ENCODE data around the gene ENG.

The ENG gene

DNA sequence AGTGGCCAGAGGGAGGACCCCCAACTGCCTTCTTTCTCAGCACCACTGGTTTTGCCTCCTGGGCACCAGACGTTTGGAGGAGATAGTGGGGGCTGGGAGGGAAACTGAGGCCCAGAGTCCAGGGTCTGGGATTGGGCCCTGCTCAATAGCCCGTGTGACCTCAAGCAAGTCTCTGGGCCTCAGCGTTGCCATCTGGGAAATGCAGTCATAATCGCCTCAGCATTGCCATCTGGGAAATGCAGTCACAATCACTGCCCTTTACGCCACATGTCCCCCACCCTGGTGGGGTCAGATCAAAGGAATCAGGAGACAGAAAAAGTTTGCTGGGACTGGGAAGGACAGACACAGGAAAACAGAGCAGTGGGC is 77.6 kb downstream of the ENG start:
- no peak for DNase-seq (ENCODE audit: low read depth in 2 of 2)

DNA sequence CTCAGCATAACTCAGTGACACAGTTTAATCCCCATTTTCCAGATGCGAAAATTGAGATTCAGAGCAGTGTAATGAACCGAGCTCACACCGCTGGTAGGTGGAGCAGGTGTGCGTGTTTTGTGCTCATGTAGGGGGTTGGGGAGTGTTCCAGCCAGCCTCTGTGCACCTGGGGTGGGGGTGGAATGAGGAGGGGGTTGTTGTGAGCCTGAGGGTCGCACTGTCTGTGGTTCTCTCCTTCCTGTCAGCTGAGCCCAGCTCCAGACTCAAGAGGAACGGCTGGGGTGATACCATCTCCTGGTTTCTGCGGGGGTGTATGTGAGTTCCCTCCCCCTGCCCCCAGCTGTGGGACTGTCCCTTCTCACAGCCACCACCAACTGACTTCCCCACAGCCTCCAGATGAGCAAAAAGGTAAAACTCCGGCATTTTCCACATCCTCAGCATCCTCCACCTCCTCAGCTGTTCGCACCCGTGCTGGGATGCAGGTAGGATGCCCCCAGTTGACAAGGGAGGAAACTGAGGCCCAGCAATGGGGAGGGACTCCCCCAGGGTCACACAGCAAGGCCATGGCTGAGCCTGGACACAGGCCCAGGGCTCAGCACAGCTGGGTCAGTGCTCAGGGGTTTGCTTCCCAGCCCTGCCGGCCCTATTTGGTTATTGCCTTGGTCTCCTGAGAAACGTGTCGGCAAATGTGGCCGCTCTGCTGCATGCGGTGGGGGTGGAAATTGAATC is 78.1 kb downstream of the ENG start:
- peak; percentile 37 to 56 for DNase-seq (ENCODE audit: low read depth in 2 of 2)

DNA sequence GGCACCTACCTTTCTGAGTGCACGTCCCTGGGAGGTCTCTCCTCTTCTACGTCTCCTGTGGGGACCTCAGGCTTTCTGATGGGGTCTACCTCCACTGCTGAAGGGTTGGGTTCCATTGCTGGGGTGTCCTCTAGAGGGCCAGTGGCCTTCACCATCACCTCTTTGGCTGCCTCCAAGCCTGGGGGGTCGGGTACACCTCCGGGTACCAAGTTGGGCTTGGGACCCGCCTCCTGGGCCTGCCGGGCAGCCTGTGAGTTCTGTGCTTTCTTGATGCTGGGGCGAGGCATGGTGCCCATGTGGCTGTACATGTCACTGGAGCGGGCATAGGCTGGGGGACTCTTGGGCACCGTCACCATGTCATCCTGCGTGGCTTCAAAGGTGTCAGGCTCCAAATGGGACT is 80.5 kb downstream of the ENG start:
- DNase-seq (ENCODE audit: low read depth in 2 of 2): no peak

DNA sequence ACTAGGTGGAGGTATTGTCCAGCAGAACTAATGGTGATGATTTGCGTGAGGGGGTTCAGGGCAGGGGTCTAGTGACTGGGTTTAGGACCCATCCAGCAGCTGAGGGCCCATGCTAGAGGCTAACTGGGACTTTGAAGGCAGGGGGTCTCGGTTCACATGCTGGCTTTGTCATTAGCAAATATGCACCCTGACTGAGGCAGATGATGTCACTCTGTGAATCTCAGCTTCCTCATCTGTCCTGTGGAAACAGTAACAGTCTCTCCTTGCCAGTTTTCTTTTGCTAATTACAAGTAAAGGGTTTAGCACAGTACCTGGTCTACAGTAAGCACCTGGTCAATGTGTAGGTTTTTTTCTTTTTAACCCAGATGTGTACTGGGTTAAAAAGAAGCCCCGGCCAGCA is 81.2 kb downstream of the ENG start:
- no peak for DNase-seq (ENCODE audit: low read depth in 2 of 2)

DNA sequence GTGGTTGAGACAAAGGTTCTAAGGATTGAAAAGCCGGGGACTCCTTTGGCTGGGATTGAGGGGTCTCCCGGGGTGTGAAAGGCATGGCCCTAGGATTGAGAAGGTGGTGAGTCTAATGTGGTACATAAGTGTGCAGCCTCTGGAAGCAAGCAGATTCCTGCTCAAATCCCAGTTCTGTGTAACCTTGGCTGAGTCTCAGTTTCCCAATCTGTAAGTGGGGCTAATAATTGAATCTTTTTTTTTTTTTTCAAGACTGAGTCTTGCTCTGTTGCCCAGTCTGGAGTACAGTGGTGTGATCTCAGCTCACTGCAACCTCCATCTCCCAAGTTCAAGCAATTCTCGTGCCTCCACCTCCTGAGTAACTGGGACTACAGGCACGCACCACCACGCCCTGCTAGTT is 81.9 kb downstream of the ENG start:
- no peak for DNase-seq (ENCODE audit: low read depth in 2 of 2)

DNA sequence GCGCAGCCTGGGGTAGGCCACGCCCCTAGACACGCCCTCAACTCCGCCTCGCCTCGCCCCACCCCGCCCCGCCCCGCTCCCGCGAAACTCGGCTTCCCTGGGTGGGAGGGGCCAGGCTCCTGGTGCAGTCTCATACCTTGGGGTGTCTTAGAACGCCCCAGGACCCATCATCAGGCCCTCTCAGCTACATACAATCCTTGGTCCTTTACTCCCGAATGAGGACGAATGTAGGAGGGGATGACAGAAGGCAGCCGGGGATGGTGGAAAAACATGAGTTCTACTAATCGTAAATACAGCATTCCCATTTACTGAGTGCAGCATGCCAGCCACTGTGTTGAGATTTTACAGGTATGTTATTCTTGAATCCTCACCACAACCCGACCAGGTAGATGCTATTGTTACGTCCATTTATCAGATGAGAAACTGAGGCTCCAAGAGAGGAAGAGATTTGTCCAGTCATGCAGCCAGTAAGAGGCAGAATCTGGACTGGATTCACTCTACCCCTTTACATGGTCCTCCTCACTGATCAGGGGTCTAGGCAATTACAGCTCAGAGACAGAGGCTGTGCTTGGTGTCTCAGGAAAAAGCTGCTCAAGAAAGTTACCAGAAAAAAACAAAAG is 82.8 kb downstream of the ENG start:
- no peak for DNase-seq (ENCODE audit: low read depth in 2 of 2)

DNA sequence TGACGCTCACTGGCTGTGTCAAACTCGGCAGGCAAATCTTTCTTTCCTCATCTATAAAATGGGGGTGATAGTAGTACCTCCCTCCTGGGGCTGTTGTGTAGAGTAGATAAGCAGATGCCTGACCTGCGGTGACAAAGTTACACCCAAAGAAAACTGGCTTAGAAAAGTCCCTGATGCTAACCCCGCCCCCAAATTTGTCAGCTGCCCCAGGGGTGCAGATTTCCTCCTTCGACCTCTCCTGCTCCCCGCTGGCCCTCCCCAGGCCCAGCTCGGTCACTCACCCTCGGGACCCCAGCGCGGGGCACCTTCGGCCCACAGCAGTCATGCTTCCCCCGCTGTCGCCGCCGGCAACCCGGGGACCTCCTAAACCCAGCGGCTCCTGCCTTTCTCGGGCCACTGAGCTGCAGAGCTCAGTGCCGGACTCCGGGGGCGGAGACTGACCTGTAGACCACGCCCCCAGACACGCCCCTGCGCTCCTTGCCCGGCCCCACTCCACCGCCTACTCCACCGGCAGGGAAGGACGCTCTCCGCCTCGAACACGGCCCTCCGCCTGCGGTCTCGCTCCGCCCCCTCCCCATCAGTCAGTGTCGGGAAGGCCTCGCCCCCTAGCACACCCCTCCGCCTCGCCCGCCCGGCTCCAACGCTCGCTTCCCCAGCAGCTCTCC is 83.4 kb downstream of the ENG start:
- peak; percentile 84 to 88 for DNase-seq (ENCODE audit: low read depth in 2 of 2)

DNA sequence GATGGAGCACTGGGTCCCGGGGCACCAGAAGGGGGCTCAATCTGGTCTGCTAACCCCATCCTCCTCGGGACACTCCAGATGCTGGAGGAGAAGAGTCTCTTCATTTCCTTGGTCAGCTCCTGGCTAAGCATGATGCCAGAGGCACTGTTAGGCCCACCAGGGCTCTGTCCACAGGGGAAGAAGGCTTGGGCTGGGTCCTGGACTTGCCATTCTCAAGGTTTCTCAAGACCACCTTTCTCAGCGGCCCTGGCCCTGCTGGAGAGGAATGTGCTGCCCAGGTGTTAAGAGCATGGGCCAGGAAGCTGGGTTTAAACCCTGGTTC is 83.9 kb downstream of the ENG start:
- no peak for DNase-seq (ENCODE audit: low read depth in 2 of 2)

DNA sequence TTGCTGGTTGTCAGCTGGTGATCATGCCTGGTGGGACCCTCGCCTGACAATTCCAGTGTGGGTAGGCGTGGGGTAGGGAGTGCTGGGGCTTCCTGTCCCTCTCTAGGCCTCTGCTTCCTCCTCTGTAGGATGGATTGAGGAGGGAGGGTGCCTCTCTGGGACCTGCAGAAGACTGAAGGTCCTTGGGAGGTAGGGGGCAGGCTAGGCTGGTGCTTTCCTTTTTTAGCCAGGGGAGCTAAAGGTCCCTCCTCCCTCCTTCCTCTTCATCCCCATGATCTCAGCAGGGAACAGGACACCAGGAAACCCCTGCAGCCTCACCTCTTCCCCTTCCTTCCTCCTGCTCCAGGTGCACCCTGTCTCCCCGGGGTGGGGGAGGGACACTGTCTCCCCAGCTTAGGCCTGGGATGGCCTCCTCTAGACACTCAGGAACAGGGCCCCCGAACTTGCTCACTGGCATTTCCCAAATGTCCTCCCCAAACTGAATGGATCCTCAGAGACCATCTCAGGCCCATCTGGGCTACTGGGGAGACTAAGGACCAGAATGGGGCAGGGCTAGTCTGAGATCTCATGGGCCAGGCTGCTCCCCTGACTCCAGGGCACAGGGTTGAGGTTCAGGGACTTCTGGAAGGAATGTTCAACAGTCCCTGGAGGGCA is 84.4 kb downstream of the ENG start:
- no peak for DNase-seq (ENCODE audit: low read depth in 2 of 2)

DNA sequence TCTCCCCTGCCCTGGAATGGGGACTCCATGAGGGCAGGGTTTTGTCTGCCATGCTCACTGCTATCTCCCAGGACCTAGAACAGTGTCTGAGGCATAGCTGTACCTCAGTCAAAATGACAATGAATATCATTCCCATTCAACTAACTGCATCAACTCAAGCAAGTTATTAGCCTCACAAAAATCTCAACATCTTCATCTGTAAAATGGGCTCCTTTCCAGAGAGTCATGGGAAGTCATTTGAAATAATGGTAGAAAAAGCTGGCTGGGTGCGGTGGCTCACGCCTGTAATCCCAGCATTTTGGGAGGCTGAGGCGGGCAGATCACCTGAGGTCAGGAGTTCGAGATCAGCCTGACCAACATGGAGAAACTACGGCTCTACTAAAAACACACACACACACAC is 85.4 kb downstream of the ENG start:
- no peak for DNase-seq (ENCODE audit: low read depth in 2 of 2)

DNA sequence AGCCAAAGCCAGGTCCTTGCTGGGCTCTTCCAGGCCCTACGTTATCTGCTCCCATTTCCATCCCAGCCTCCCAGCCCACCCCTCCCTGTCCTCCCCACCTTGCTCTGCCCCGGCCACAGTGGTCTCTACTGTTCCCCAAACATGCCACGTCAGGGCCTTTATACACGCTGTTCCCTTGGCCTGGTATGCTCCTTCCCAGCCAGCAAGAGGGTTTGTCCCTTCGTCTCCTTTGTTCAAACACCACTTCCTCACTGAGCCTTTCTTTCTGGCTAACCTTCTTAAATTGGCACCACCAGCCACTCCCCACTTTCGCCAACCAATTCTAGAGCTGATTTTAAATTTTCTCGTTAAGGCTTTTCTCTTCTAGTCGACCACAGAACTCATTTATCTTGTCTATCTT is 85.8 kb downstream of the ENG start:
- no peak for DNase-seq (ENCODE audit: low read depth in 2 of 2)

DNA sequence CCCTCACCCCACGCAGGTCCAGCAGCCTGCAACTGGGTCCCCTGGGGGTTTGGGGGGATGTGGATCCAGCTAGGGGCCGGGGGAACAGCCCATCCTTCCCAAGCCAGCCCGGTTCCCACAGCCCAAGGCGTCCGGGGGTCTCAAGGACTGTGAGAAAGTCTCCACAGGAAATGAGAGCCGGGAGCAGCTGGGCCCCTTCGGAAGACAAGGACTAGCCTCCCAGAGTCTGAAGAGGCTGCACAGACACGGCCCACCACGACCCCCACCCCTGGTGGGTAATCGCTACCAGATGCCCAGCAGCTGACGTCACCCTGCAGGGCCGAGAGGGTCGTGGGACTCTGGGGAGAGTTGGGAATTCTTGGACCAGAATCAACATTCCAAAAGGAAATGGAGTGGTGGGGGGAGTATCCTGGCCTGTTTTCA is 86.5 kb downstream of the ENG start:
- DNase-seq (ENCODE audit: low read depth in 2 of 2): no peak

DNA sequence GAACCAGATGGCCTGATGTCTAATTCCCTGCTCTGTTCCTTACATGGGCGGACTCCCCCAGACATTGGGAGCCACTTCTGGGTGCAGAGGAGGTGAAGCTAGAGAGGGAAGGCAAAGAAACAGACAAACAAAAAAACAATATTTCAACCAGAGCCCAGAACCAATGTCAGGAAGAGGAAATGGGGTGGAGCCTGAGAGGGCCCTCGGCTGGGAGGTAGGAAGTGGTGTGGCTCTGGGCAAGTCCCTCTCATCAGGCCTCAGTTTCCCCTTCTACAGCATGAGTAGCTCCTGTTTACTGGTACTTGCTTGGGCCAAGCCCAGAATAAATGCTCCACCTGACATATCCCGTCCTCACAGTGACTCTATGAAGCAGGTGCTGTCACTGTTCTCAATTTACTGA is 87.0 kb downstream of the ENG start:
- no peak for DNase-seq (ENCODE audit: low read depth in 2 of 2)

DNA sequence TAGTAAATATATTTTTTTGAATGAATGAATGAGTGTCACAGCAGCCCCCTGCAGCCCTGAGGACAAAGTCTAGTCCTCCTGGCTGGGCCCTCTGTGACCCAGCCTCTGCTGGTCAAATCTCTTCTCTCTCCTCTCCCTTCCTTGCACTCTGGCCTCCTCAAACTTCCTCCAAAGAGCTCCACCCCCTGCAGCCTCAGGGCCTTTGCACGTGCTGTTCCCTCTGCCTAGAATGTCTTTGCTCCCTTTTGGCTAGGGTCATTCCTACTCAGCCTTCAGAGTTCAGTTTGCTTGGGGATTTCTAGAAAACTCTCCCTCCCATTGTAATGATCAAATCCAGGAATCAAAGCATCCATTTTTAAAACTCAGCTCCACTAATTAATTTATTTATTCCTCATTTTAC is 89.0 kb downstream of the ENG start:
- DNase-seq (ENCODE audit: low read depth in 2 of 2): no peak
